Loucy (cell line): ENCODE results near the gene PKDREJ.

ENCODE experiments used
- CTCF ChIP-seq: fragments of 200-600 bp; sonication (generic); conservative IDR thresholded peaks from 2 replicates; pipeline ENCODE4 v1.5.1; 2014; ENCODE audit warnings: mild to moderate bottlenecking, antibody characterized with exemption, low read length
- EZH2phosphoT487 ChIP-seq: fragments of 200-600 bp; IDR thresholded peaks from 2 replicates; pipeline ENCODE4 v1.6.1; 2018; ENCODE audit warnings: antibody characterized with exemption, mild to moderate bottlenecking, moderate library complexity, borderline replicate concordance

GRCh38 chr22:46233231-46233630, 29.9 kb downstream of the PKDREJ start:
- TF ChIP-seq CTCF (no peak), EZH2phosphoT487 (no peak)
